Islet precursor cell (in vitro differentiated cells): ENCODE data around the gene ANKRD26.
A peak's percentile ranks its signal among the peaks of the same experiment; 100 is the strongest.
"Not testable (repeated sequence)": the region's sequence is repeated elsewhere in the genome, so short reads cannot be mapped to it uniquely, and the experiment has no call there.

Source experiments
- DNase-seq: peaks from one replicate; pipeline ENCODE4 v3.0.0-alpha.2; 2018

The ANKRD26 gene

DNA sequence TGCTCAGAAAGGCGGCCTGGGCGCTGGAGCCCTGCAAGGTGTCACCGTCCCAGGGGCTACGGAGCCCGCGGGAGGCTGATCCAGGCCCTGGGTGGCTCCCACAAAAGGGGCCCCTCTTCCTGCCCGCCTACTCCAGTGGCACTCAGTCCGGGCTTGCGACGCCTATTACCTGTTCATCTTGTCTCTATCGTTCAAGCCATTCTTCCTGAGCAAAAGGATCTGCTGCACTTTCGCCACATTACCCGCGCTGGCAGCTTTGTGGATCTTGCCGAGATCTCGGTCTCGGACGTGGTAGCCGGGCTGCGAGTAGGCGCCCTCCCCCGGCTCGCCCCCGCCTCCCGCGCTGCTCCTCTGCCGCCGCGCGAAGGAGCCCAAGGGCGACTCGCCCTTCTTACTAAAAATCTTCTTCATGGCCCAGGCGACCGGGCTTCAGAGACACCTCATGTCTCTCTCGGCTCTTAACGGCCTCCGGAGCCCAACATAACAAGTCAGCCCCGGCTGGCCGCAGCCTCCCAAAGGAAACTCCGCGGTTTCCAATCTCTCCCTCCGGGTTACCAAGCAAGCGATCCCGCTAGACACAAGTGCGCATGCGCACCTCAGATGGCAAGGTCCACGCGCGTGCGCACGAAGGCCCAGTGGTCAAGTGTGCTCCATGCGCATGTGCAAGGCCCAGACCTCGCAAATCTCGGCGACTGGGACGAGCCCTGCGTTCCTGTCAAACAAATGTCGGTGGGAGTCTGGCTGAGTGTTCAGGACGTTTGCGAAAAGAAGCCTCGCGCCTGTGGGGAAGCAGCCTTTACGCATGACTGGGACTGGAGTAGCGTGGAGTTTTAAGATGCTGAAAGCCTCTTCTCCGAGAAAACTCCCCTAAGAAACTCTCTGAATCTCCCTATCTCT is at the start of gene ANKRD26:
Gene ANKRD26 (minus strand): TSS at position 579 of the 897 bp plus-strand sequence. CDS start 168 bp downstream, at position 411.
- peak; percentile 99 for DNase-seq

DNA sequence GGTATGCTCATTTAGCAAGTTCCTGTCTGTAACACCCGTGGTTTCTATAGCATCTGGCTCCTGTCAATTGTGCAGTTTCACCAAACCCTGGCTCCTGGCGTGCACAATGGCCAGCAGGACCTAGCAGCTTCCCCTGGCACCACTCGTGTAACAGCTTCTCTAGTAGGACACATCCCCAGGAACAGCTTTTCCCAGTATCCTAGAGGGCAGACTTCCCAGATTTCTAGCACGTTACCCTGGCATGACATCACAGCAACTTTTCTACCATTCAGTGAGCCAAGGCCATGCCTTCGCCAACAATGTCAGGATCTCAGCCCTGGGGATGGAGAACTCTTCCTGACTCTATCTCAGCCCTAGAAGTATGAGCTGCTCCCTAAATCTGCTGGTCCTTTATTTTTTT is 47.4 kb upstream of the ANKRD26 start:
- DNase-seq: no peak

DNA sequence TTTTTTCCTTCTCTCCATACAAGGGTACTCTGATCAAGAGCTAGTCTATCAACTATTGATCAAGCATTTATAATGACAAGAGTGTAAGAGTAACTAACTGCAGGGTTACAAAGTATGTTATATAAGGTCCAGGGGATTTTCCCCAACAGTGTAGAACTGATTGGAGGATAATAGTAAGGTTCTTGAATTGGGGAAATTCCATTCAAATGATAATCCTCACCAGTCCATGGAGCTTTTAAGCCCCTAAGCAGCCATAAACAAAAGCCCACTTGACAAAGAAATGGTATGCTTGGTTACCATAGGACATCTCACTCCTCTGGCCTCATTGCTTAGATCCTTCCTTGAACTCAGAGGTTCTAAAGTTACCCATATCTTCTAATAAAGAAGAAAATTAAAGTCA is 45.6 kb upstream of the ANKRD26 start:
- no peak for DNase-seq

DNA sequence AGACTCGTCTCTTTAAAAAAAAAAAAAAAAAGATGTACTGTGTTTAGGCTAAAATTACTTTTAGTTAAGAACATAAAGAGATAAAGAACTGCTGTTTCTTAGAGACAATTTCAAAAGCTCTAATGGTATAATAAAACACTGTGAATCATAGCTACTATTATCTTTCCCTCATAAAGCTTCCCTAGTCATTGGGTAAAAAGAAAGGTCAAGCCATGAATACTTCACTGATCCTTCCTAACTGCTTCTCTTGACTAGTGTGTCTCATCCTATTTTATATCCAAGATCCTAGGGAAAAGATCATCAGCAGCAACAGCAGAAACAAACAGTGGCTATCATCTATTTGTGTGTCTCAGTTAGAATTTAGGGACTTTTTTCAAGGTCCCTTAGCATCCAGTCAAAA is 43.4 kb upstream of the ANKRD26 start:
- no peak for DNase-seq

DNA sequence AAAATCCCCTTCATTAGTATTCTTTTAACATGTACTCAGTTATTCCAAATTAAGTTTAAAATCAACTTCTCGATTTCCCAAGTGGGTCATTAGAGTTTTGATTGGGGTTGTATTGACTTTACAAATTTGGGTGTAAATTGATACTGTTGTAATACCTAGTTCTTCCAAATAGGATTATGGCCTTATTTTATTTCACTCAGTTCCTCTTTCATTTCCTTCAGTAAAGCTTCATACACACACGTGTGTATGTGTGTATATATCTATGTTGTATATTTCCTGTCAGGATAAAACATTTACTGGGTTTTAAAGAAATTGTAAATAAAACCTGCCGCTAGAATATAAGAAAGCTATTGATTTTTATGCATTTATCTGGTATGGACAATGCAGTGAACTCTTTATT is 38.0 kb upstream of the ANKRD26 start:
- DNase-seq: no peak

DNA sequence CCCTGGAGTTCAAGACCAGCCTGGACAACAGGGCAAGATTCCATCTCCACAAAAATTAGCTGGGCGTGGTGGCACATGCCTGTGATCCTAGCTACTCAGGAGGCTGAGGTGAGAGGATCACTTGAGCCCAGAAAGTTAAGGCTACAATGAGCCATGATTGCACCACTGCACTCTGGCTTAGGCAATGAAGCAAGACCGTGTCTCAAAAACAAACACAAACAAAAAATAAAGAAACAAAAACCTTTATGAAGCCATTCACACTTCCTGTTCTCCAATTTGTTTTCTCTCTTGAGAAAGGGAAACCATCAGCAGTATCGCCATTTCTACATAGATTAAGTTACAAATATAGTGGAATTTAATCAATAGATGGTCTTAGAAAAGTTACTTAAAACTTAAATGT is 34.1 kb upstream of the ANKRD26 start:
- DNase-seq: no peak

DNA sequence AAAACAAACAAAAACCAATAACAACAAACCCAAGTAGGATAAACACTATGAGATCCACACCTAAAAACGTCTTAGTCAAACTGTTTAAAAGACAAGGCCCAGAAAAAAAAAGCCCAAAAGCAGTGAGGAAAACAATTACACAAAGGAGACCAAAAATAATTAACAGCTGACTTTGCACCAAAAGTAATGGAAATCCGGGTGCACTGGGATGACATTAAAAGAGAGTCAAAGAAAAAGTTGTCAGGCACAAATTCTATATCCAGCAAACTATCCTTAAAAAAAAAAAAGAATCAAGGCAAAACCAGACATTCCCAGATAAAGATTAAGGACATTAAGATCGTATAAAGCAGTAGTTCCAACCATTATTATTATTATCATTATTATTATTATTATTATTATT is 7.9 kb upstream of the ANKRD26 start:
- DNase-seq: no peak

DNA sequence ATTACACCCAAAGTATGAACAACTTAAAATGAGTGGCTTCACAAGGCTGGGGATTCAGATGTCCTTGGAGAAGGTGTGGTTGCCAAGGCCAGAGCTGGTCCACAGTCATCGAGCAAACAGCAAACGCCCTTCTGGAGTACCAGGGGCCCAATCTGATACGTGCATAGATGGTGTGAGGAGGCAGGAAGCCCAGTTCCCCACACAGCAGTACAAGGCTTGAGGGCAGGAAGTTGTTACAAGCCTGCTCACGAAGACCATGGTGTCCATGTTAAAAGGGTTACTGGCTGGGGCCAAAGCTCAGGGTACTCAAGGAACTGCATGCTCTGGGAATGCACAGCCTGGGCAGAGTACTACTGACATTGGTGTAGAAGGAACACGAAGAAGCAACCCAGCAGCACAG is 4.6 kb upstream of the ANKRD26 start:
- no peak for DNase-seq

DNA sequence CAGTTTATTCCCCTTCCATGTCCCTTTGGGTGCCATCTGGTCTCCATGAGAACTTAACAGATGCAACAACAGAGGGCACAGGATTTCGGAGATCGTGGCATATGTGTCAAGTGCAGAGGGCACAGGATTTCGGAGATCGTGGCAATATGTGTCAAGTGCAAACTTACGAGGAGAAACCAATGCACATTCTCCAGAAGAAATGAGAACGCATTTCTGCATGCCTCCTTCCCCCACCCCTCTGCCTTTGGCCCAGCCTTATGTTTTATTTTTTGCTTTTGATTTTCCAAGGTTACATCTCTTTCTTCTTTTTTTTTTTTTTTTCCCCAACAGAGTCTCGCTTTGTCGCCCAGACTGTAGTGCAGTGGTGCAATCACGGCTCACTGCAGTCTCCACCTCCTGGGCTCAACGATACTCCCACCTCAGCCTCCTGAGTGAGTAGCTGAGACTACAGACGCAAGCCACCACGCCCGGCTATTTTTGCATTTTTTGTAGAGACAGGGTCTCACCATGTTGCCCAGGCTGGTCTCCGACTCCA is 586 bp upstream of the ANKRD26 start:
- no peak for DNase-seq

DNA sequence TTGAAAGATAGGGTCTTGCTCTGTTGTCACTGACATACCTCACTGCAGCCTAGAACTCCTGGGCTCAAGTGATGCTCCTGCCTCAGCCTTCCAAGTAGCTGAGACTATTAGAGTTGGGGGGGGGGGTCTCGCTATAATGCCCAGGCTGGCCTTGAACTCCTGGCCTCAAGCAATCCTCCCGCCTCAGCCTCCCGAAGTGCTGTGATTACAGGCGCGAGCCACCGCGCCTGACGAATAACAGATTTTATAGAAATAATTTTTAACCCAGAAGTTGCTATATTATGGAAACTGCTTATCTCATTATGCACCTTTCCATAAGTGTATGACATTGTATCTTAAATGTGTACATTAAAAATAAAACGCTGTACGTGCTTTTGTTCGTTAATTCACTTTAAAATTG is 846 bp downstream of the ANKRD26 start:
- no peak for DNase-seq

DNA sequence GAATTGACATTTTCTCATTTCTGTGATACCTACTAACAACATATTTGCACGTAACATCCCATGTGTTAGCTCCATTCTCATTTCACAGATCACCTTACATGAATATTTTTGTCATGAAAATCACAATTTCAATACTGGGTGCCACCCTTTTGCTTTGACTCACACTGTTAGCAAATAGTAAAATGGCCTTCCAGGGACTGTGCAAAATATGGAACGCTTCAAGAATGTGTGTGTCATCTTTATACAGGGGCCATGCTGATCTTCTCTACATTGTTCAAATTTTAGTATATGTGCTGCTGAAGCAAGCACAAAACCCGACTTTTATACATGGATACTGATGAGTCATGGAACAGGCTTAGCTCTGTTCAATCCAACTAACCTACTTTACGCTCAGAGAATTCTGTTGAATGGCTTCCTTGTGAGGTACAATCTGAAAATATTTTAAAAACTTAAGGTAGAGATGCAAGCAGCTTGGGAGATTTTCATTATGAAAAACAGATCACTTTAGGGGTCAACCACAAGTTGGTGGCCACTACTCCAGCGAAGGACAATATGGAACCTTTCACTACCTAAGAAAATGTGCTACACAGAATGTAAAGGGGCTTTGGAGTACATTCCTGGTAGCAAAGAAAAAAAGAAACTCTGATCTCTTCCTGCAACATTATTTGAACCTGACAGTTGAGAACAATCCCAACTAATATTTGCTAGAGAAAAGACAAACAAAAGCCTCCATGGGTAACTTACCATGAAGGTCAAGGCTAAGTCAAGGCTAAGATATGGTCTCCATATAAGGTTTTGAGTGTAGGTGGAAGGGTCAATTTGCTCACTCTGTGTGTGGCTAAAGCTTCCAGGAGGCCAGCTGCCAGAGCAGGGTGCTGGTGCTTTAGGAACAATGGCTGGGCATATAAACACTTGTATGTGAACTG is 11.9 kb downstream of the ANKRD26 start:
- no peak for DNase-seq

DNA sequence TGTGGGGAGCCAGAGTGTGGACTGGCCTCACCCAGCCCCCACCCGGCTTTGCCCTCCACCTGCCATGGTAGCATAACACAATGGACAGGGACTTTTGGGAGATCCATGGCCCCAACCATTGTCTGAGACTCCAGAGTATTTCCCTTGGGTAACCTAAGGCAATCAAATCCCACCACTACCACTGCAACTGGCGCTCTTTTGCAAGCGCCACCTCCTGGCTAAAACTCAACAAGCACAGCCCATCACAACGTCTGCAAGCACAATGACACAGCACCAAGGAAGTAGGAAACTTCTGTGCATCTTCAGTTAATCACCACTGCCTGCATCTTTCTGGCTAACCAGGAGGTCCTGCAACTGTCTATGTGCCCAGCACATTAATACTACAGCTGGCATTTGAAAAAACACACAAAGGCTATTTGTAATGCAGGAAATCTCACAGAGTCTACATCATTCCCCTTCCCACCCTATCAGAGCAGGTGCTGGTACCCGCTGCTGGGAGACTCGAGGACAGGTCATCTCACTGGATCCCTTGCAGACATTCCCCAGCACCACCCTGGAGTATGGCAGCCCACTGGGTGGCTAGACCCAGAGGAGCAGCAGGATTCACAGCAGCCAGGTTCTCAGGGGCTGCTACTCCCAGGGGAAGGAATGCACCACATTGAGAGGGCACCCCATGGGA is 27.7 kb downstream of the ANKRD26 start:
- DNase-seq: peak; percentile 54

DNA sequence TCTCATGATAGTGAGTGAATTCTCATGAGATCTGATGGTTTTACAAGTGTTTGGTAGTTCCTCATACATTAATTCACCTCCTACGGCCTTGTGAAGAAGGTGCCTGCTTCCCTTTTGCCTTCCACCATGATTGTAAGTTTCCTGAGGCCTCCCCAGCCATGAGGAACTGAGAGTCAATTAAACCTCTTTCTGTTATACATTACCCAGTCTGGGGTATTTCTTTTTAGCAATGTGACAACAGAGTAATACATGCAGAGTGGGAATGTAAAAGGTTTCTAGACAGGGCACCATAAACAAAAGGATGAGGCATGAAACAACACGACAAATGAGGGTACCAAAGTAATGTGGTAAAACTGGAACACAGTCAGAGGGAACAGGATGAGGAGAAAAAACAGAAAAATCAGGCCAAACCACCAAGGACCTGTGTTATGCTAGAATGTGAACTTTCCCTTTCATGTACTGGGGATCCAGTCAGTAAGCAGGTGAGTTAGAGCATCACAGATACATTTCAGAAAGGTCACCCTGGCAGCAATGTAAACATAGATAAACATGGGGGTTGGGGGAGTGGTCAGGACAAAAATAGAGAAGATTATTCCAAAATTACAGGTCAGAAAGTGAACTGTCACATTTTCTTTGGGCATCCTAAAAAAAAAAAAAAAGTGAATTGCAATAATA is 31.9 kb downstream of the ANKRD26 start:
- no peak for DNase-seq

DNA sequence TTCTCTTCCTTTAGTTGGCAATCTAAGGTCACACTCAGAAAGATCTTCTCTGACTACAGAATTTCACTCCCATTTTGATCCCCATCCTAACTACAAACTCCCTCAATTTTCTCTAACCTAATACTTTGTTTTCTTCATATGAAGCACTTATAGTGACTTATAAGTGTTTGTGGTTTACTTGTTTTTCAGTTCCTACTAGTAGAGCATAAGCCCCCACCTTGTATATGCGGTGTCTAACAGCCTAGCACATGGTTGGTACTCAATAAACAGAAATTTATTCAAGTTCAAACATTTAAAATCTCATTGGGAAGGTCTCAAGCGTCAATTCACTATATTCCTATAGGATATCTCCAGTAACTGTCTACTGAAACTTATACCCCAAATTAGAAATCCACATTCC is 35.2 kb downstream of the ANKRD26 start:
- DNase-seq: no peak

DNA sequence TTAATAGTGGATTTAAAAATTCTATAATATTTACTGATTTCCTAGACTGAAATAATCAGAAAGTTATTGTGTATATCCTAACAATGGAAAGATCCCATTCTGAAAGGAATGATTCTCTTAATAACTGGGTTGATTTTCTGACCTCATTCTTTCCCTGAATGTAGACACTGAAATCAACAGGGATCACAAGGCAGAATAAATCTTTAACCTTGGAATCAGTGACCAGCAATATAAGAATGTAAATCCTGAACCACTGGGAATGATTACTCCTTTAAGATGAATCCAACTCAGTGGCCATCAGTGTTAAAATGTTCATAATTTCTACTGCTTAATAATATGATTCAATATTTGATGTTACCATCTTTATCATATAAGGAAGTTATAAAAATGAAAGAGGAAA is 47.6 kb downstream of the ANKRD26 start:
- DNase-seq: no peak

DNA sequence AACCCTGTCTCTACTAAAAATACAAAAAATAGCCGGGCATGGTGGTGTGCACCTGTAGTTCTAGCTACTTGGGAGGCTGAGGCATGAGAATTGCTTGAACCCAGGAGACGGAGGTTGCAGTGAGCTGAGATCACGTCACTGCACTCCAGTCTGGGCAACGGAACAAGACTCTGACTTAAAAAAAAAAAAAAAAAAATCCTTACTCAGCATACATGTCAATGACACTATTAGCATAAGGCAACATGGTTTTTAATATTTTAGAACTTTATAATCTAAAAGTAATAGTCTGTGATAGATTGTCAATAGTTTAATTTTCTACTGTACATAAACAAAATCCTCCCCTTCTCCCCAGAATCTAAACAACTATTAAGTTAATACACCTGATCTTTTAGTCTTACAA is 55.0 kb downstream of the ANKRD26 start:
- not testable (repeated sequence) for DNase-seq

DNA sequence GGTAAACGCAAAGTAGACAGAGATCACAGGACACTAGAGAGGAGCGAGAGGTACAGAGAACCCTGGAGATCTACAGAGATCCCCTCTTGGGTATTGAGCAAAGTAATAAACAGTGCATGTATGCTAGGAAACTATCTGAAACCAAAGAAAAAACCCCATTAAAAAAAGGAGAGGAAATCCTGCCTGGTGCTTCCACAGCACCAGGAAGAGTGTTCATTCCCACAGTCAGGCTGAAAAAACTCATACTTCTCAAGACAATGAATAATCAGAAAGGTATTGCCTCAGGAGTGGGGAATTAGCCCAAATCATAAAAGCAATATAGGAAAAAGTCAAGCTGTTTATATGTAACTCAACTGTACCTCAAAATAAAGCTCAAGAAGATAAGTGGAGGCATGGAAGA is 59.1 kb downstream of the ANKRD26 start:
- no peak for DNase-seq

DNA sequence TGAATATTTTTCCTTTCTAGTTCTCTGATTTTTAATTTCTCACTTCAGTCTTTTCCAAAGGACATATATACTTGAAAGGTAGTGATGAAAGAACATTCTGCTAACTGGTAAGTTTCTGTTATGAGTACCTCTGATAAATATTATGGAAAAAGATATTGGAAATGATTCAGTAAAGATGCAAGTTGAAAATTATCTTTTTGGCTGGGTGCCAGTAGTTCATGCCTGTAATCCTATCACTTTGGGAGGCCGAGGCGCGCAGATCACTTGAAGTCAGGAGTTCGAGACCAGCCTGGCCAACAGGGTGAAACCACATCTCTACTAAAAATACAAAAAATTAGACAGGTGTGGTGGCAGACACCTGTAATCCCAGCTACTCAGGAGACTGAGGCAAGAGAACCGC is 62.1 kb downstream of the ANKRD26 start:
- DNase-seq: no peak

DNA sequence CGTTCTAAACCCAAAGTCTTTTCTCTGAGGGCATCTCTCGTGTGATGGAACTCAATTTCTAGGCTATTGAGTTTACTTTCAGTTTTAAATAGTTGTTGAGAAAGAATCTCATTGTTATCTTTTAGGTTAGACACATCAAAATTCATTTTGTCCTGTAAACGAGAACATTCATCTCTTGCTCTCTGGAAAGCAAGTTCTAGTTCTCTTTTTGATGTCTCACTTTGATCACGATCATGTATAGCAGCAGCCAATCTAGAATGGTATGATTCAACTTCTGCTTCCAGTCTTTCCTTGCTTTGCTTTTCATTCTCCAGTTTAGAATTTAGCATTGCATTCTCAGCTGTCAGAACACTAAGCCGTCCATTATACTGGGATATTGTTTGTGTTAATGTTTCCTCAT is 65.1 kb downstream of the ANKRD26 start:
- DNase-seq: no peak

DNA sequence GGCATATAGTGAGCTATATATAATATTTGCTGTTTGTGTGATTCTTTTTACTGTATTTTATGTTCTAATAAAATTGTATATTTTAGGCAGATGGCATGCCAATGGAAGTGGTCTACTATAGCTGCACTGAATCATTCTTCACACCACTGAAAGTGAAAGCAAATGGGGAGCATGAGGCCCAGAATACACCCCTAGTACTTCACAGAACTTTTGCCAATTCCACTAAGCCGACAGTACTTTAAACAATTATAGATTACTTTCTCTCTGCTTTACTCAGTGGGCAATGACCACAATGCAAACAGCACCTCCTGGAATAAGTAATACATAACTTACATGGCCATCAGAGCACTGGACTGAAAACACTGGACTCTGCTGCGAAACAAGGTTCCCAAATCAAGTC is 70.2 kb downstream of the ANKRD26 start:
- DNase-seq: no peak

DNA sequence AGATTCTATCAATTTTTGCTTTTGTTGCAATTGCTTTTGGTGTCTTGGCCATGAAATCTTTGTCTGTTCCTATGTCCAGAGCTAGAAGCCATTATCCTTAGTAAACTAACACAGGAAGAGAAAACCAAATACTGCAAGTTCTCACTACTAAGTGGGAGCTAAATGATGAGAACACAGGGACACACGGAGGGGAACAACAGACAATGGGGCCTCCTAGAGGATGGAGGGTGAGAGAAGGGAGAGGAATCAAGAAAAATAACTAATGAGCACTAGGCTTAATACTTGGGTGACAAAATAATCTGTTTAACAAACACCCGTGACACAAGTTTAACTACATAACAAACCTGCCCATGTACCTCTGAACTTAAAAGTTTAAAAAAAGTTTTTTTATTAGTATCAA is 78.2 kb downstream of the ANKRD26 start:
- DNase-seq: no peak

DNA sequence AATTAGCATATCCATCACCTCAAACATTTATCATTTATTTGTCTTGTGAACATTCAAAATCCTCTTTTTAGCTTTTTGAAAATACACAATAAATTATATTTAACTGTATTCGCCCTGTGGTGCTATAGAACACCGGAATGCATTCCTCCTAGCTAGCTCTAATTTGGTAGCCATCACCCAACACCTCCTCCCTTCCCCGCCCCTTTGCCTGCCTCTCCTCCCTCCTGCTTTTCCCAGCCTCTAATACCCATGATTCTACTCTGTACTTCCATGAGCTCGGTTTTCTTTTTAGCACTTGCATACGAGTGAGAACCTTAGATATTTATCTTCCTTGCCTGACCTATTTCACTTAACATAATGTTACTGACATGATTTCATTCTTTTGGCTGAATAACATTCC is 80.1 kb downstream of the ANKRD26 start:
- no peak for DNase-seq
